ENCODE results near the gene PODNL1. TPM values are rescaled to one million over a fixed set of nuclear protein-coding genes. Genes with fewer than 3 reads are reported as not detected.

PODNL1 gene
- total and polyA plus RNA-seq, 10 of the 15 experiments (the other 5 are each of a cell fraction or from before 2014, with no cell fraction given) = 0.04 to 0.44 TPM; not detected in 8

DNA sequence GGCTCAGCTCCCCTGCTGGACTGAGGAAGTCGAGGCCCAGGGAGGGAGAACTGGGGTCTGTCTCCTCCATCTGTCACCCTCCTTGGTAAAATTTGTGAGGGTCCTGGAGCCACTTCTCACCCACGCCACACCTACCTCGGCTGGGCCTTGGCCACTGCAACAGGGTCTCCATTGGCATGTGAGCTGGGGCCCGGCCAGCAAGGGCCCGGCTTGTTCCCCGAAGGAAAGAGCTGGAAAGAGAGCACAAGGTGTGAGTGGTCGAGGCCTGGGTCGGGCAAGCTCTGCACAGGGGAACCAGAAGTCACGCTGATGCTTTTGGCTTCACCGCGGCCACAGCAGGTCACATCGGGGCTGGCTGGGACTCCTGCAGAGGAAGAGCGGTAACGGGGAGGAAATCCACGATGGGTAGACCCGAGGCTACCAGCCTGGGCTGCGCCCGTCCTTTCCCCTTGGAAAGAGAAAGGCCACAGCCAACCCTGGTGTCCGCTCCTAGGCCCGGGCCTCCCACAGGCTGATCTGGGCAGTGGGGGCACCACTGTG, 52.3 kb downstream of the PODNL1 start:
- ATAC-seq (no peak), FAIRE-seq (no peak), DNase-seq (ENCODE audit: low read depth, low spot score) (no peak)
- ChIA-PET CTCF (interaction anchor here (1.1 to 2.3 kb wide), 6 partner anchors 8 to 191 kb away, joined by 3 to 8 read pairs (median 4); no protein-coding TSS in a partner anchor), SMC1A (ENCODE audit: uncharacterized antibody, unreplicated experiment) (no interaction called here), POLR2A (interaction anchor here (0.7 kb wide), 1 partner anchor 363 kb away, joined by 5 read pairs; no protein-coding TSS in a partner anchor), RAD21 (ENCODE audit: unreplicated experiment) (interaction anchor here (0.9 to 1.7 kb wide), 2 partner anchors 146 to 162 kb away, joined by 3 to 4 read pairs; partner anchors contain the start of gene IL27RA)
- H3K79me2 ChIP-seq (ENCODE audit: control insufficient read depth, insufficient read depth, low read length) = no peaks in the 10 kb centered on the region
- H3K27me3 ChIP-seq (replicated peaks in 1 of 2; ENCODE audit: control insufficient read depth in 2 of 2, insufficient read depth in 2 of 2, low read length in 1 of 2) = no peaks in the 10 kb centered on the region
- H3K9me3 ChIP-seq (replicated peaks; ENCODE audit: control insufficient read depth, insufficient read depth, low read length) = no peaks in the 10 kb centered on the region
- H3K36me3 ChIP-seq (ENCODE audit: control insufficient read depth in 2 of 2, insufficient read depth in 2 of 2, low read length in 1 of 2) = no peaks in the 10 kb centered on the region
- TF ChIP-seq MAX (IDR thresholded peaks at IDR 0.05; ENCODE audit: low read depth, low read length) = no peak
- TF ChIP-seq PAX8 (IDR thresholded peaks at IDR 0.05) = no peak
- no peak for TF ChIP-seq HCFC1 (IDR thresholded peaks at IDR 0.05; ENCODE audit: low read length)
- no peak for TF ChIP-seq IKZF1 (conservative IDR thresholded peaks at IDR 0.05)
- no peak for TF ChIP-seq ESRRA (IDR thresholded peaks at IDR 0.05; ENCODE audit: low read length)
- no peak for TF ChIP-seq NFIC (IDR thresholded peaks at IDR 0.05; ENCODE audit: low read depth, low read length)
- no peak for TF ChIP-seq ZNF217 (IDR thresholded peaks at IDR 0.05)
- no peak for TF ChIP-seq MEF2A (IDR thresholded peaks at IDR 0.05; ENCODE audit: insufficient read depth, low read depth, low read length)
- no peak for TF ChIP-seq SIX5 (IDR thresholded peaks at IDR 0.05; ENCODE audit: low read depth, low read length, severe bottlenecking)
- no peak for TF ChIP-seq RUNX3 (IDR thresholded peaks at IDR 0.05; ENCODE audit: low read length)
- no peak for TF ChIP-seq EGR1 (IDR thresholded peaks at IDR 0.05; ENCODE audit: borderline replicate concordance in 1 of 2, low read depth in 2 of 2, low read length in 2 of 2)
- H2AFZ ChIP-seq (ENCODE audit: control insufficient read depth, low read depth, low read length) = no peak overlapping the region
- peaks cover 17% of the 10 kb centered on the region for H3K4me1 ChIP-seq (ENCODE audit: control insufficient read depth, insufficient read depth, low read length)
- H4K20me1 ChIP-seq (ENCODE audit: control insufficient read depth, insufficient read depth) = no peaks in the 10 kb centered on the region
- no peak overlapping the region for H3K9ac ChIP-seq (ENCODE audit: control insufficient read depth, insufficient read depth, low read length)
- no peak overlapping the region for H3K4me2 ChIP-seq (ENCODE audit: control insufficient read depth, insufficient read depth)
- WGBS (ENCODE audit: insufficient coverage, insufficient replicate concordance, low lambda C conversion rate, missing lambda C conversion rate) = 66% methylated on average over 20 of the region's 20 CpGs
- intact Hi-C loops (cut with micrococcal nuclease; ENCODE audit: unreplicated experiment) (no loop called here), in situ Hi-C loops (cut with MboI) (loop anchor here (25.0 kb wide), 1 partner anchor 451 kb away; no protein-coding TSS in a partner anchor)
- BruUV-seq (replicated peaks) = no TSS peak
- no peak overlapping the region for H3K27ac ChIP-seq (ENCODE audit: control insufficient read depth, insufficient read depth)
- H3K4me3 ChIP-seq = no peak overlapping the region
